Fibroblast of skin of right quadriceps (primary cell): ENCODE data around the gene CTBS.
A peak's percentile ranks its signal among the peaks of the same experiment; 100 is the strongest.
"Not testable (repeated sequence)": the region's sequence is repeated elsewhere in the genome, so short reads cannot be mapped to it uniquely, and the experiment has no call there.

Experiments
- DNase-seq: peaks from one replicate; pipeline ENCODE4 v3.0.0-alpha.2; 2013

Gene CTBS

DNA sequence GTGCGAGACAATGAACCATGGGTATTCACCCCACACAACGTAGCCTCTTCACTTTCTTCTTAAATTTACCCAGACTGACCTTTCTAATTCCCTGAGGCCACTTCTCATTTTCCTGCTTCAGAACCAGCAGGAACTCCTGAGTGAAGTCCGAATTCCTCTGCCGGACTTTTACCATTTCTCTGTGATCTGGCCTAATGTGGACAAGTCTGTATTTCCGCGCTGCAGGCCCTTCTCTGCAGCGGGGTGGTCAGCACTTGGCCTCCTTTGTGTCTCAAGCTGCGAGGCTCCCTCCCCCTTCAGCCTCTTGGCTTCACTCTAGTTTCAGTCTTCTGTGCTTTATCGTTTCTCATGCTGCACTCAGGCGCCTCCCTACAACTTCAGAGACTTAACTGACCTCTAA, 9.4 kb upstream of the CTBS start:
- no peak for DNase-seq

- DNase-seq: peak; percentile 42
Measured at GRCh38 chr1:84582802-84583587, 8.8 kb upstream of the CTBS start.

DNA sequence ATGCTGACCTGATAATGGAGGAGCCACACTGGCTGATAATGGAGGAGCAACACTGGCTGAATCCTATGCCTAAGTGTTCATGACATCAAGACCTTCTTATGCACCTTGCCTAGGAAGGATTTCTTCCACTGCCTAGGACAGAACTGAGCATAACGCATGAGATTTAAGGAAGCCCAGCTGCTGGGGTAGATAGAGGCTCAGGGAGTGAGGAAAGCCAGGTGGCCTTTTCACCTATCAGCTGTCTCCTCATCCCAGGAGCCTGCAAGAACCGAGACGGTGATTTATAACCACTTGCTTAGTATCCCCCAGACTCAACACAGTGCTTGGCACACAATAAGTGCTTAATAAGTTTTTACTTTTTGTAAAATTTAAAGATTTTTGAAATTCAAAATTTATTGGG, 7.4 kb upstream of the CTBS start:
- DNase-seq: no peak

DNA sequence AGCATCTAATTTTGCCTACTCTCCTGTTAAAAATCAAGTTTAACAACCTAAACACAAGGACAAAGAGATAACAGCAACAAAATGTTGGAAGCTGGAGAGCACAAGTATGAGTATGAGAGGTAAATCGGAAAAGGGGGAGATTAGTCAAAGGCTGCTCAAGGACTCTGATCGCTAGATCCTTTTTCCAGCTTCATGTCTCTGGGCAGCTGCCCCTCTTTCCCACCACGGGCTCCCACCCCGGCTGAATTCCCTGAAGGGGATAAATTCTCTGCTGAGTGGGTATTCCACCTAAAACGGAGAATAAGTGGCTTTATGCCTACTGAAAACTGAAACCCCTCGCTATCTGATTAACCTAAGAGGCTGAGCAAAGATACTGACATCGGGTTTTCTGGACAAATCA, 696 bp upstream of the CTBS start:
- DNase-seq: no peak

- DNase-seq: peak; percentile 4
Measured at GRCh38 chr1:84573481-84573966, 716 bp downstream of the CTBS start.

- peak; percentile 30 for DNase-seq
Measured at GRCh38 chr1:84571150-84571535, 3.1 kb downstream of the CTBS start.

DNA sequence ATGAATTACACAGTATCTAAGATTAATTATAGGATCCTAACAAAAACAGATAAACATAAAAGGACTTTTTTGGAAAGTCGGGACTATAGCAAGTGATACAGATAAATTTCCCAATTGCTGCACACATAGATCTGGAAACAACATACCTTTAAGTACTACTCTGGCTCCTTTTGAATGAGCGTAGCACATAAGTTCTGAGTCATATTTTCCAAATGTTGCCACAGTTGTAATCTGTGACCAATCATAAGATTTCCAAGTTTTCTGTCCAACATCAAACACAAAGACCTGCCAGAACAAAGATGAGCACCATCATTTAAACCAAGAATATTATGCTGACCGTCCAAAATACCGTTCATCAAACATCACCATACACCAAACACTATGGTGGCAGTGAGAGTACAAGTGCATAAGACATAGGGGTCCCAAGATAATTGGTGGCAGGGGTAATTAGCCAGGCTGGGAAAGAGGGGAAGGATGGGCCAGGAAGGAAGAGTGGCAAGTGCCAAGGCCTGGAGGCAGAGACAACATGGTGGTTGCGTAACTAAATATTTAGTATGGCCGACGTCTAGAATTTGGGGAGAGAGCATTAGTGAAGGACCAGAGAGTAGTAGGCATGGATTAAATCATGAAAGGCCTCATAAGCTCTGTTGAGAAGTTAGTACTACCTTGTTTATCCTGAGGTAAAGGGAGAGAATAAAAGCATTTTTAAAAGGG, 3.6 kb downstream of the CTBS start:
- DNase-seq: peak; percentile 15

DNA sequence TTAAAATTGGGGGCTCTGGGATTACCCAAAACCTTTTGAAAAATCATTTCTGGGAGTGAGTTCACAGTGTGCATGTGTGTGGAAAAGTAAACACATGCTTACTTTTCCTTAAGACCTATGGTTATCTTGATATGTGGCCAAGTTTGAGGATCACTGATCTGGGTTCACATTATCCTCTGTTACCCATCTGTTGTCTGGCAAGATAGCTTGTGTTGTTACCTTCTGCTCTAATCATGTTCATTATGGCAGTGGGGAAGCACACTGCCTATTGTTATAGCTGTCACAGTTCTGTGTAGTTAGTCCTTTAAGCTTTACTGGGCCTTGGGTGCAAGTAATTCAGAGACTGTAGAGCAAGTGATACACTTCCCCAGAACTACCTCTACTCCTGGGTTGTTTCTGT, 5.0 kb downstream of the CTBS start:
- DNase-seq: no peak

DNA sequence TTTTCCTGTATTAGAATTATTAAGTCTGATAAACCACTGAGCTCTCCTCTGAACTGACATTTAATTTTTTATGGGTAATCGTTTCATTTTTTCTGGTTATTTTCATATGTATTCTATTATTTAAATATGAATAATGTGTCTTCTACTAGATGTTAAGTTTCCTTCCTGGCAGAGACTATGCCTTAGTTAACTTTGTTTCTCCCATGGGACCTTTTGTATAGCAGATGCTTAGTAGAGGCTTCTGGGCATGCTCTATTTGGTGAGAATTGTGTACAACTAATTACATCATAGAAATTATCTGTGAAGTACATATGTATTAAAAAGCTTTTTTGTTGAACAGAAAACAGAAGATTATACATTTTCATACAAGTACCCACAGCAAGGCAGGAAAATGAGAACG, 23.4 kb downstream of the CTBS start:
- peak; percentile 5 for DNase-seq

DNA sequence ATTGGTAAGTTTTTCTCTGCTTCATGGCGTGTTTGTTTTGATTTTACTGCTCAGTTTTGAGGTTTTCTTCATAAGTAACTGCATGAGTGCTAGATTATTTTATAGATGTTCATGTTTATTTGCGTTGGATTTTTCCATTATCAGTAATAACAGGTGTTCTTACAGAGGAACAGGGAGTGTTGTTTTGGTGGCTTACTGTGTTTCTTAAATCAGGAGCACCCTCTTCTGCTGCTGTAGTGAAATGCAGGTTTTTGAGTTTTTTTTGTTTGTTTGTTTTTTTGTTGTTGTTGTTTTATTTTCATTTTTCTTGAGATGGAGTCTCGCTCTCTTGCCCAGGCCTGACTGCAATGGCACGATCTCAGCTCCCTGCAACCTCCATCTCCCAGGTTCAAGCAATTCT, 32.6 kb downstream of the CTBS start:
- no peak for DNase-seq

- DNase-seq: peak; percentile 22
Measured at GRCh38 chr1:84540759-84541158, 33.5 kb downstream of the CTBS start.

GRCh38 chr1:84539972-84540371, 34.3 kb downstream of the CTBS start:
- DNase-seq: peak; percentile 7

GRCh38 chr1:84538599-84538998, 35.6 kb downstream of the CTBS start:
- DNase-seq: no peak

DNA sequence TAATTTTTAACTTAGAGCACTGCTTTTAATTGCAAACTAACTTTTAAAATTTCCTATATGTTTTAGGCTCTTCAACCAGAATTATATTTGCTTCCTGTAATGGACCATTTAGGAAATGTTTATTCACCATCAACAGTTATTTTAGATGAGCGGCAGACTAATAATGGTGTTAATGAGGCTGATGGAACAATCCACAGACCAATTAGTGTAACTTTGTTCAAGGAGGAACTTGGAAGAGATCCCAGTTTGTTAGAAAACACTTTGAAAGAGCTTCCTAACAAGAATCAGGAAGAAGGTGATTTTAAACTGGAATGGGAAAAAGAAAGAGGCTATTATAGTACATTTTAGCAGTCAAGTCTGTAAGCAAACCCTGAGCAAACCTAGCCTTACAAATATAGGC, 48.5 kb downstream of the CTBS start:
- no peak for DNase-seq

GRCh38 chr1:84524590-84524989, 49.6 kb downstream of the CTBS start:
- no peak for DNase-seq

GRCh38 chr1:84510668-84511067, 63.6 kb downstream of the CTBS start:
- DNase-seq: no peak

DNA sequence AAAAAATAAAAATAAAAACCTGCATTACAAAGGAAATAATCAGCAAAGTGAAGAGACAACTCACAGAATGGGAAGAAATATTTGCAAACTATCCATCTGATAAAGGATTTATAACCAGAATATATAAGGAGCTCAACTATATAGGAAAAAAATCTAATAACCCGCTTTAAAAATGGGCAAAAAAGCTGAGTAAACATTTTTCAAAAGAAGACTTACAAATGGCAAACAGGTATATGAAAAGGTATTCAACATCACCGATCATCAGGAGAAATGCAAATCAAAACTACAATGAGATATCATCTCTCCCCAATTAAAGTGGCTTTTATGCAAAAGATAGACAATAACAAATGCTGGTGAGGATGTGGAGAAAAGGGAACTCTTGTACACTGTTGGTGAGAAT, 64.1 kb downstream of the CTBS start:
- DNase-seq: no peak

DNA sequence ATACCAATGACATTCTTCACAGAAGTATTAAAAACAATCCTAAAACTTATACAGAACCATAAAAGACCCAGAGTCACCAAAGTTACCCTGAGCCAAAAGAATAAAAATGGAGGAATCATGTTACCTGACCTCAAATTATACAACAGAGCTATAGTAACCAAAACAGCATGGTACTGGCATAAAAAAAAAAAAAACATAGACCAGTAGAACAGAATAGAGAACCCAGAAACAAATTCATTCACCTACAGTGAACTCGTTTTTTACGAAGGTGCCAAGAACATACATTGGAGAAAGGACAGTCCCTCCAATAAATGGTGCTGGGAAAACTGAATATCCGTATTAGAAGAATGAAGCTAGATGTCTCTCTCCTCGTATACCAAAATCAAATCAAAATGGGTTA, 65.2 kb downstream of the CTBS start:
- no peak for DNase-seq

DNA sequence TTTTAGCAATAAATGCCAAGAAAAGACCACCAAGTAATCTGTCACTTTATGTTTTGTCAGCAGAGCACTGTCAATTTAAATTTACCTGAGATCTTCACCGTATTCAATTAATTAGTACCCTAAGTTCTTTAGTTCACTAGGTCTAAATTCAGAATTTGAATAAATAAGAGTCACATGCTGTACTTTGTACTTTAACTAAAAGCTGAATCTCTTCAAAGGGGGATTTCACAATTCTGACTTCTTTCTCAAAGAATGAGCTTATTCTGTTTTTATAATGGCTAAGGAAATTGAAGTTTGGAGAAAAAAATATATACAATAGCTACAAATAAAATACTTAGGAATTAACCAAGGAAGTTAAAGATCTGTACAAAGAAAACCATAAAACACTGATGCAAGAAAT, 65.7 kb downstream of the CTBS start:
- no peak for DNase-seq

DNA sequence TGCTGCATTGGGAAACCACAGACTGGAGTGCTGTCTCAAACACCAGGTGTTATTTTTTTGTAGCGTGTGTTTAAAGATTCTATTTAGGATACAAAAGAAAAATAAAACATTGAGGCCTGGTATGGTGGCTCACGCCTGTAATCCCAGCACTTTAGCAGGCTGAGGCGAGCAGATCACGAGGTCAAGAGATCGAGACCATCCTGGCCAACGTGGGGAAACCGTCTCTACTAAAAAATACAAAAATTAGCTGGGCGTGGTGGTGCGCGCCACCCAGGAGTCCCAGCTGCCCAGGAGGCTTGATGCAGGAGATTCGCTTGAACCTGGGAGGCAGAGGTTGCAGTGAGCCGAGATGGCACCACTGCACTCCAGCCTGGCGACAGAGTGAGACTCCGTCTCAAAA, 66.4 kb downstream of the CTBS start:
- DNase-seq: not testable (repeated sequence)

DNA sequence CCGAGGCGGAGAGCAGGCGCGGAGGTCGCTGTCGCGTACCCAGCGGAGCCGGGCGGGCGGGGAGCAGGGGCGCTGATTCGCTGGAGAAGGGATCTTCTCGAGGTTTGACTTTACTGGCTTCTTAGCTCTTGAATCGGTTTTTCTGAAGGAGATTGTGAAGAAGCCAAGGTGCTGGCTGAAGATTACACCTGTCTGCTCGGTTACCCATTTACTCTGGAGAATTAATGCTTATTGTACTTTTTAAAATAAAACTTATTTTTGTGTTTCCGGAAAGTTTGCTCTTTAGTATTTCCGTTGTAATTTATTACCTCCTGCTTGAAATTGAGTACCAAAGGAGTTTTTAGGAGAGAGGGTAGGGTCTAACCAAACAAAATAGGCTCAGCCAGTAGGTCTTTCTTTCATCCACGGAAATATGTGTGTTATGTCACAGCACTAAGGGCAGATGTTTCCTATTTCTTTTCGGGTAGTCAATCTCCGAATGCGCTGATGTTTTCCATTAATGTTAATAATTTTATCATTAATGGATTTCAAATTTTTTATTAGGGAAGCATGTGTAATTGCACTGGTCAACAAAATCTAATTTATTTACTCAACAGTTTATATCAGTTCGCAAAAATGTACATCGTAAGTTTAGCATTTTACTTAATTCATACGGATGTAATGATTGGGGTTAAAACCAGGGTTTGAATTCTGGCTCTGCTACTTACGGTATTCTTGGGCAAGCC, 67.3 kb downstream of the CTBS start:
- DNase-seq: no peak

GRCh38 chr1:84506002-84506728, 68.1 kb downstream of the CTBS start, which contains the start of the genes GNG5 and SPATA1:
TSS of gene GNG5 (minus strand) at chr1:84506581. CDS start at chr1:84506091, 490 bp downstream.
TSS of gene SPATA1 (plus strand) at chr1:84506386. CDS start at chr1:84516360, 9,974 bp downstream.
- DNase-seq: peak; percentile 96

- no peak for DNase-seq
Measured at GRCh38 chr1:84505493-84506001, 68.7 kb downstream of the CTBS start.
